ENCODE measurements around the gene RAB21.

Gene RAB21

GRCh38 chr12:71763677-71764379 is 9.2 kb downstream of the RAB21 start:
- H2BK15ac ChIP-seq (replicated peaks; ENCODE audit: low read depth), result no peak overlapping the region

GRCh38 chr12:71764587-71765321 is 10.1 kb downstream of the RAB21 start:
- H3K4me2 ChIP-seq (ENCODE audit: low read length), result no peak overlapping the region
- H3K36me3 ChIP-seq (ENCODE audit: control insufficient read depth, insufficient read depth, low read length), result no peaks in the 10 kb centered on the region
- no peak for DNase-seq
- H3K79me2 ChIP-seq (ENCODE audit: control insufficient read depth, insufficient read depth, low read length), result peaks cover 48% of the 10 kb centered on the region
- H3K4ac ChIP-seq (ENCODE audit: low read depth, low read length), result no peak overlapping the region
- no peak overlapping the region for H2BK120ac ChIP-seq (ENCODE audit: low read depth, low read length)
- no peak overlapping the region for H3K4me3 ChIP-seq (ENCODE audit: low read length)
- H3K27ac ChIP-seq (ENCODE audit: low read depth, low read length), result no peak overlapping the region
- H2BK15ac ChIP-seq (replicated peaks; ENCODE audit: low read depth), result no peak overlapping the region
- H3K18ac ChIP-seq (ENCODE audit: low read length), result no peak overlapping the region
- no CpG with 5 or more reads among the region's 6 CpGs for WGBS (ENCODE audit: extremely low coverage, insufficient coverage, low lambda C conversion rate)
- no peak overlapping the region for H4K5ac ChIP-seq (ENCODE audit: low read length)
- no peak overlapping the region for H3K56ac ChIP-seq (ENCODE audit: low read length)
- no peak overlapping the region for H3K9ac ChIP-seq (ENCODE audit: low read length)
- no peak overlapping the region for H4K8ac ChIP-seq (ENCODE audit: low read depth, low read length)
- H3K23ac ChIP-seq (ENCODE audit: low read length), result no peak overlapping the region
- H3K4me1 ChIP-seq (ENCODE audit: control insufficient read depth, low read depth, low read length), result no peaks in the 10 kb centered on the region
- H2AK5ac ChIP-seq (ENCODE audit: low read length), result no peak overlapping the region
- H2BK5ac ChIP-seq (ENCODE audit: low read length), result no peak overlapping the region
- H3K27me3 ChIP-seq (ENCODE audit: insufficient read depth, low read length, poor library complexity), result no peaks in the 10 kb centered on the region
- peaks cover 13% of the 10 kb centered on the region for H3K79me1 ChIP-seq (ENCODE audit: low read length)

More at GRCh38 chr12:71763677-71764379, 9.2 kb downstream of the RAB21 start:
- Histone ChIP-seq H3K56ac (ENCODE audit: low read length) (no peak overlapping the region), H2BK120ac (ENCODE audit: low read depth, low read length) (no peak overlapping the region), H3K4ac (ENCODE audit: low read depth, low read length) (no peak overlapping the region), H4K8ac (ENCODE audit: low read depth, low read length) (no peak overlapping the region), H3K27me3 (ENCODE audit: insufficient read depth, low read length, poor library complexity) (no peaks in the 10 kb centered on the region), H3K79me1 (ENCODE audit: low read length) (peaks cover 15% of the 10 kb centered on the region), H3K18ac (ENCODE audit: low read length) (no peak overlapping the region), H3K4me2 (ENCODE audit: low read length) (no peak overlapping the region), H4K5ac (ENCODE audit: low read length) (no peak overlapping the region), H3K27ac (ENCODE audit: low read depth, low read length) (no peak overlapping the region), H3K4me3 (ENCODE audit: low read length) (no peak overlapping the region), H3K23ac (ENCODE audit: low read length) (no peak overlapping the region), H3K79me2 (ENCODE audit: control insufficient read depth, insufficient read depth, low read length) (peaks cover 54% of the 10 kb centered on the region), H2BK5ac (ENCODE audit: low read length) (no peak overlapping the region), H3K36me3 (ENCODE audit: control insufficient read depth, insufficient read depth, low read length) (no peaks in the 10 kb centered on the region), H2AK5ac (ENCODE audit: low read length) (no peak overlapping the region), H3K4me1 (ENCODE audit: control insufficient read depth, low read depth, low read length) (no peaks in the 10 kb centered on the region), H3K9ac (ENCODE audit: low read length) (no peak overlapping the region)
- no CpG with 5 or more reads among the region's 4 CpGs for WGBS (ENCODE audit: extremely low coverage, insufficient coverage, low lambda C conversion rate)
- no peak for DNase-seq

- H3K4ac ChIP-seq (ENCODE audit: low read depth, low read length), result no peak overlapping the region
- H3K79me1 ChIP-seq (ENCODE audit: low read length), result peaks cover 12% of the 10 kb centered on the region
- H2BK120ac ChIP-seq (ENCODE audit: low read depth, low read length), result no peak overlapping the region
- H3K4me3 ChIP-seq (ENCODE audit: low read length), result no peak overlapping the region
- H3K4me2 ChIP-seq (ENCODE audit: low read length), result no peak overlapping the region
- no peak overlapping the region for H4K8ac ChIP-seq (ENCODE audit: low read depth, low read length)
- no peak overlapping the region for H3K18ac ChIP-seq (ENCODE audit: low read length)
- H2AK5ac ChIP-seq (ENCODE audit: low read length), result no peak overlapping the region
- H3K56ac ChIP-seq (ENCODE audit: low read length), result no peak overlapping the region
- H3K23ac ChIP-seq (ENCODE audit: low read length), result no peak overlapping the region
- WGBS (ENCODE audit: extremely low coverage, insufficient coverage, low lambda C conversion rate), result no CpG with 5 or more reads among the region's 2 CpGs
- H3K9ac ChIP-seq (ENCODE audit: low read length), result no peak overlapping the region
- no peak overlapping the region for H2BK5ac ChIP-seq (ENCODE audit: low read length)
- H3K27ac ChIP-seq (ENCODE audit: low read depth, low read length), result no peak overlapping the region
- no peaks in the 10 kb centered on the region for H3K27me3 ChIP-seq (ENCODE audit: insufficient read depth, low read length, poor library complexity)
- no peaks in the 10 kb centered on the region for H3K4me1 ChIP-seq (ENCODE audit: control insufficient read depth, low read depth, low read length)
- no peak for DNase-seq
- no peak overlapping the region for H4K5ac ChIP-seq (ENCODE audit: low read length)
- H3K36me3 ChIP-seq (ENCODE audit: control insufficient read depth, insufficient read depth, low read length), result no peaks in the 10 kb centered on the region
- H2BK15ac ChIP-seq (replicated peaks; ENCODE audit: low read depth), result no peak overlapping the region
- peaks cover 37% of the 10 kb centered on the region for H3K79me2 ChIP-seq (ENCODE audit: control insufficient read depth, insufficient read depth, low read length)
Measured at GRCh38 chr12:71766202-71766601, 11.5 kb downstream of the RAB21 start.

- no peak overlapping the region for H3K56ac ChIP-seq (ENCODE audit: low read length)
- no peak overlapping the region for H2BK120ac ChIP-seq (ENCODE audit: low read depth, low read length)
- no peaks in the 10 kb centered on the region for H3K27me3 ChIP-seq (ENCODE audit: insufficient read depth, low read length, poor library complexity)
- H4K8ac ChIP-seq (ENCODE audit: low read depth, low read length), result no peak overlapping the region
- H3K4me3 ChIP-seq (ENCODE audit: low read length), result no peak overlapping the region
- H4K5ac ChIP-seq (ENCODE audit: low read length), result no peak overlapping the region
- H3K4me2 ChIP-seq (ENCODE audit: low read length), result no peak overlapping the region
- DNase-seq, result no peak
- no peak overlapping the region for H3K18ac ChIP-seq (ENCODE audit: low read length)
- no peaks in the 10 kb centered on the region for H3K4me1 ChIP-seq (ENCODE audit: control insufficient read depth, low read depth, low read length)
- peaks cover 12% of the 10 kb centered on the region for H3K79me1 ChIP-seq (ENCODE audit: low read length)
- no peak overlapping the region for H3K9ac ChIP-seq (ENCODE audit: low read length)
- H3K23ac ChIP-seq (ENCODE audit: low read length), result no peak overlapping the region
- H3K27ac ChIP-seq (ENCODE audit: low read depth, low read length), result no peak overlapping the region
- no peak overlapping the region for H2BK5ac ChIP-seq (ENCODE audit: low read length)
- WGBS (ENCODE audit: extremely low coverage, insufficient coverage, low lambda C conversion rate), result 100% methylated on average over 1 of the region's 5 CpGs
- H3K79me2 ChIP-seq (ENCODE audit: control insufficient read depth, insufficient read depth, low read length), result peaks cover 37% of the 10 kb centered on the region
- H3K36me3 ChIP-seq (ENCODE audit: control insufficient read depth, insufficient read depth, low read length), result no peaks in the 10 kb centered on the region
- H2AK5ac ChIP-seq (ENCODE audit: low read length), result no peak overlapping the region
- no peak overlapping the region for H3K4ac ChIP-seq (ENCODE audit: low read depth, low read length)
- no peak overlapping the region for H2BK15ac ChIP-seq (replicated peaks; ENCODE audit: low read depth)
Measured at GRCh38 chr12:71767183-71767582, 12.5 kb downstream of the RAB21 start.

GRCh38 chr12:71768900-71769299 is 14.2 kb downstream of the RAB21 start:
- no peaks in the 10 kb centered on the region for H3K36me3 ChIP-seq (ENCODE audit: control insufficient read depth, insufficient read depth, low read length)
- no peak for DNase-seq
- no CpG with 5 or more reads among the region's 2 CpGs for WGBS (ENCODE audit: extremely low coverage, insufficient coverage, low lambda C conversion rate)
- H3K9ac ChIP-seq (ENCODE audit: low read length), result no peak overlapping the region
- H3K79me2 ChIP-seq (ENCODE audit: control insufficient read depth, insufficient read depth, low read length), result peaks cover 29% of the 10 kb centered on the region
- no peaks in the 10 kb centered on the region for H3K4me1 ChIP-seq (ENCODE audit: control insufficient read depth, low read depth, low read length)
- no peak overlapping the region for H3K4me3 ChIP-seq (ENCODE audit: low read length)
- H3K23ac ChIP-seq (ENCODE audit: low read length), result no peak overlapping the region
- no peak overlapping the region for H3K18ac ChIP-seq (ENCODE audit: low read length)
- H4K8ac ChIP-seq (ENCODE audit: low read depth, low read length), result no peak overlapping the region
- H2BK15ac ChIP-seq (replicated peaks; ENCODE audit: low read depth), result no peak overlapping the region
- peaks cover 14% of the 10 kb centered on the region for H3K79me1 ChIP-seq (ENCODE audit: low read length)
- H2AK5ac ChIP-seq (ENCODE audit: low read length), result no peak overlapping the region
- no peak overlapping the region for H3K27ac ChIP-seq (ENCODE audit: low read depth, low read length)
- no peak overlapping the region for H3K4me2 ChIP-seq (ENCODE audit: low read length)
- H3K56ac ChIP-seq (ENCODE audit: low read length), result no peak overlapping the region
- no peak overlapping the region for H2BK120ac ChIP-seq (ENCODE audit: low read depth, low read length)
- no peak overlapping the region for H3K4ac ChIP-seq (ENCODE audit: low read depth, low read length)
- H3K27me3 ChIP-seq (ENCODE audit: insufficient read depth, low read length, poor library complexity), result no peaks in the 10 kb centered on the region
- no peak overlapping the region for H2BK5ac ChIP-seq (ENCODE audit: low read length)
- H4K5ac ChIP-seq (ENCODE audit: low read length), result no peak overlapping the region

Data from mesendoderm (in vitro differentiated cells).